ENCODE data around the gene CHI3L1.

DNA sequence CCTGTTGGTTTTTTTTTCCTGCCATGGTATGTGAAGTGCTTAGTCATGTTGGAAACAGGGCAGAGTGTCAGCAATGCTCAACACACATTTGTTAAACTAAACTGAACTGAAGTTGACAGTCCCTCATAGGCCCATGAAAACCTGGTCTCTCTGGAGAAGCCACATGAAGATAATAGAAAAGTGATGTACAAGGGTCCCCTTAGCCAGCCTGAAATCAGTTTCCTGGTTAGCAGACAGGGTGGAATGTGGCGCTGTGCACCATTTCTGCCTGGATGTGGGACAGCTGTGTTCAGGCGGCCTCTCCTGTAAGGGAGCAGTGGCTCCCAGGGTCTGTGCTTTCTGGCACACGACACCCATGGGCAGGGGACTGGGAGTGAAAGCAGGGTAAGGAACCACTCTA lies 9.9 kb upstream of the CHI3L1 start:
- TF ChIP-seq POLR2A (IDR thresholded peaks at IDR 0.05), result no peak
- no peak for TF ChIP-seq CTCF (IDR thresholded peaks at IDR 0.05)
